PFSK-1 (cell line): ENCODE measurements around the gene MAPRE3.

Experiments used
- FOXP2 ChIP-seq: optimal IDR thresholded peaks from 2 replicates; pipeline ENCODE3; 2011; ENCODE audit warnings: borderline replicate concordance, control low read depth, inconsistent platforms; ENCODE audit not compliant: insufficient read depth; ENCODE audit errors: extremely low read length, extremely low read depth
- POLR2AphosphoS5 ChIP-seq: IDR thresholded peaks from 2 replicates; pipeline ENCODE4 v1.6.1; 2012; ENCODE audit warnings: low read depth, mild to moderate bottlenecking, control low read depth, low read length, moderate library complexity
- SIN3A ChIP-seq: IDR thresholded peaks from 2 replicates; pipeline ENCODE4 v1.6.1; 2012; ENCODE audit warnings: mild to moderate bottlenecking, low read length, moderate library complexity, borderline replicate concordance; ENCODE audit not compliant: insufficient read depth
- TAF1 ChIP-seq: IDR thresholded peaks from 2 replicates; pipeline ENCODE4 v1.6.1; 2012; ENCODE audit warnings: low read length, control low read depth, borderline replicate concordance; ENCODE audit not compliant: insufficient read depth
- TF ChIP-seq, protein P1 (sequence below), 2 experiments: IDR thresholded peaks; 2 replicates each; pipeline versions ENCODE4 v1.6.1 to v1.8.0; 2011 to 2012; ENCODE audit warnings: low read depth in 2 of 2, low read length in 2 of 2, control low read depth in 1 of 2, inconsistent platforms in 1 of 2, mild to moderate bottlenecking in 1 of 2, moderate library complexity in 1 of 2; ENCODE audit not compliant: insufficient read depth in 1 of 2

Gene MAPRE3

DNA sequence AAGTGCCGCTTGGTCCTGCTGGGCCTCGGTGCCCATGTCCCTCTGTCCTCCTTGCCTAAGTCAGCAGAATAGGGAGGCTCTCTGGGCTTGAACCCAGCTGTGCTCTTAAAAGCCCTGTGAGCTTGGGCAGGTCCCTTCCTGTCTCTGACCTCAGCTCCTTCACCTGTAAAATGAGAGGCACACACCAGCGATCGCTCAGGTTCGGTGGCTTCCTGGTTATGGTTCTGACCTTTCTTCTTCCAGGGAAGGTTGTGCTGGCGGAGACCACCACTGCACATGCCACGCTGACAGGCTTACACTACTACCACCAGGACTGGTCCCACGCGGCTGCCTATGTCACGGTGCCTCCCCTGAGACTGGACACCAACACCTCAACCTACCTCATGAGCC, 36.1 kb upstream of the MAPRE3 start:
- TF ChIP-seq FOXP2 (no peak), TAF1 (no peak), POLR2AphosphoS5 (no peak), SIN3A (no peak)
- TF ChIP-seq, protein P1, sequence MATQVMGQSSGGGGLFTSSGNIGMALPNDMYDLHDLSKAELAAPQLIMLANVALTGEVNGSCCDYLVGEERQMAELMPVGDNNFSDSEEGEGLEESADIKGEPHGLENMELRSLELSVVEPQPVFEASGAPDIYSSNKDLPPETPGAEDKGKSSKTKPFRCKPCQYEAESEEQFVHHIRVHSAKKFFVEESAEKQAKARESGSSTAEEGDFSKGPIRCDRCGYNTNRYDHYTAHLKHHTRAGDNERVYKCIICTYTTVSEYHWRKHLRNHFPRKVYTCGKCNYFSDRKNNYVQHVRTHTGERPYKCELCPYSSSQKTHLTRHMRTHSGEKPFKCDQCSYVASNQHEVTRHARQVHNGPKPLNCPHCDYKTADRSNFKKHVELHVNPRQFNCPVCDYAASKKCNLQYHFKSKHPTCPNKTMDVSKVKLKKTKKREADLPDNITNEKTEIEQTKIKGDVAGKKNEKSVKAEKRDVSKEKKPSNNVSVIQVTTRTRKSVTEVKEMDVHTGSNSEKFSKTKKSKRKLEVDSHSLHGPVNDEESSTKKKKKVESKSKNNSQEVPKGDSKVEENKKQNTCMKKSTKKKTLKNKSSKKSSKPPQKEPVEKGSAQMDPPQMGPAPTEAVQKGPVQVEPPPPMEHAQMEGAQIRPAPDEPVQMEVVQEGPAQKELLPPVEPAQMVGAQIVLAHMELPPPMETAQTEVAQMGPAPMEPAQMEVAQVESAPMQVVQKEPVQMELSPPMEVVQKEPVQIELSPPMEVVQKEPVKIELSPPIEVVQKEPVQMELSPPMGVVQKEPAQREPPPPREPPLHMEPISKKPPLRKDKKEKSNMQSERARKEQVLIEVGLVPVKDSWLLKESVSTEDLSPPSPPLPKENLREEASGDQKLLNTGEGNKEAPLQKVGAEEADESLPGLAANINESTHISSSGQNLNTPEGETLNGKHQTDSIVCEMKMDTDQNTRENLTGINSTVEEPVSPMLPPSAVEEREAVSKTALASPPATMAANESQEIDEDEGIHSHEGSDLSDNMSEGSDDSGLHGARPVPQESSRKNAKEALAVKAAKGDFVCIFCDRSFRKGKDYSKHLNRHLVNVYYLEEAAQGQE (IDR thresholded peaks at IDR 0.05; ENCODE audit: insufficient read depth in 1 of 2, low read depth in 2 of 2, low read length in 2 of 2): no peak

DNA sequence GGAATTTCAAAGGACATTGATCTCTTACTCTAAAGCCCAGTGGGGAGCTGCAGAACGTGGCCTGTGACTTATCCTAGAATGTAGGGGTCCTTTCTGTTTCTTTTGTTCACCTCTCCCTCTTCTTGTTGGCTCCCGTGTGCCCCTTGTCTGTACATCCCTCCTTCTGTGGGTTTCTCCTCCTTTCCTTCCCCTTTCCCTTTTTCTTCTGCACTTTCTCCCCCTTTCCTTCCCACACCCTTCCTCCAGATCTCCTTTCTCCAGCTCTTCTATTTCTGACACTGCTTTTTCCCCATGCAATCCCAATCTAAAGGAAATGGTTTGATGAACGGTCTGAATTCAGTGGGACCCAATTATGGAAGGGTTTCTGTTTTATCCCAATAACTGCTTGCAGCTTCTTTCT, 35.5 kb upstream of the MAPRE3 start:
- TF ChIP-seq FOXP2: no peak

DNA sequence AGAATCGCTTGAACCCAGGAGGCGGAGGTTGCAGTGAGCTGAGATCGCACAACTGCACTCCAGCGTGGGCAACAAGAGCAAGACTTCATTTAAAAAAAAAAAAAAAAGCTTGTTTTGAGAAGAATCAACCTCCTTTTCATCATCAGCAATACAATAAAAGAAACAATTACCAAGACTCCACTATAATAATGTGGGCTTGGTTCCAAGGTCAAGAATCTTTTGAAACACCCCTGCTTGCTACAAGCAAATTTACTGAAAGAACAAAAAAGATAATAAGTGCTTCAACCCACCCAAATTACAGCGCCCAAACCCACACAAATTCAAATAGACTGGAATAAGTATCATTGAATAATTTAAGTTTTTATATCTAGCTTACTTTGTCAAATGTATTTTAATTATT, 33.6 kb upstream of the MAPRE3 start:
- TF ChIP-seq SIN3A: no peak
- TF ChIP-seq, protein P1 (IDR thresholded peaks at IDR 0.05; ENCODE audit: insufficient read depth in 1 of 2, low read depth in 2 of 2, low read length in 2 of 2): no peak
- TF ChIP-seq TAF1: no peak
- no peak for TF ChIP-seq FOXP2
- no peak for TF ChIP-seq POLR2AphosphoS5

DNA sequence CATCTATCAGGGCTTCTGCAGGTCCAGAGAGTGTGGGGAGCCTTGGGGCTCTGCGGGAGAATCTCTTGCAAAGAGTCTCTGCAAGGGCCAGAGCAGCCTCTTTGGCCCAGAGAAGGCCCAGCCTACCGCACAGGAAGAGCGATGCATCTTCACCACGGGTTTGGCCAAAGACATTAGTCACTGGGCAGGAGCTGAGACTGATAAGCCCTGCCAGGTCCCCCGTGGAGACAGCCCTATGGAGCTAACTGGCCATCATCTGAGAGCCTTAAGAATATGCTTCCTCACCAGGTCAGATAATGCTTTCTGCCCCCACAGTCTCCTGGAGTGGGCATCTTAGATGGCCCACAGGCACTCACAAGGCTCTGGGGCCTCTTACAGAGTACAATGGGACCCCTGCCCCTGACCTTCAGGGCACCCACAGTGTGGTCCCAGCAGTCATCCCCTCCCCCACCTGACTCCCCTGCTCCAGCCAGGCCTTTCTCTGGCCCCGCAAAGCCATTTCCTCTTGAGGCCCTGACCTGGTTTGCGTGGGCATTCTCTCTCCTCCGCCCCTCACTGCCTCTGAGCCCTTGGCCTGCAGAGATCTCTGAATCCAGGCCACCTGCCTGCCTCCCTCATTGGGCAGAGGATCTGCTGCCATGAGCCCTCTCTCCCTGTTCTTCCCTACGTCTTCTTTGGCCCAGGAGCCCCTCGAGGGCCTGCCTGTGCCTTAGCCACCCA, 31.9 kb upstream of the MAPRE3 start:
- no peak for TF ChIP-seq POLR2AphosphoS5
- no peak for TF ChIP-seq TAF1
- no peak for TF ChIP-seq SIN3A
- TF ChIP-seq FOXP2: no peak
- TF ChIP-seq, protein P1 (IDR thresholded peaks at IDR 0.05; ENCODE audit: insufficient read depth in 1 of 2, low read depth in 2 of 2, low read length in 2 of 2): no peak

DNA sequence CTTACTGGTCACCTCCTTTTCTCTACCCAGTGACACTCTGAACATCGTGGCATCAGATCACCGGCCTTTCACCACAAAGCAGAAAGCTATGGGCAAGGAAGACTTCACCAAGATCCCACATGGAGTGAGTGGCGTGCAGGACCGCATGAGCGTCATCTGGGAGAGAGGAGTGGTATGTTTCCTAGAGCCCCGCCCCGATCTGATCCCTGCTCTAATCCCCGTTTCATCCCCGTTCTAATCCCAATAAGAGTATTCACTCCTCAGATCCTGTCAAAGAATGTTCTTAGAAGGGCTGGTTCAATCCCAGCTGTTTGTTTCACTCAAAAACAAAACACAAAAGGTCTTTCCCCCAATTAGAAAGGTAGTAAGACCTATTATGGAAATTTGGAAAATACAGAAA, 30.4 kb upstream of the MAPRE3 start:
- no peak for TF ChIP-seq TAF1

DNA sequence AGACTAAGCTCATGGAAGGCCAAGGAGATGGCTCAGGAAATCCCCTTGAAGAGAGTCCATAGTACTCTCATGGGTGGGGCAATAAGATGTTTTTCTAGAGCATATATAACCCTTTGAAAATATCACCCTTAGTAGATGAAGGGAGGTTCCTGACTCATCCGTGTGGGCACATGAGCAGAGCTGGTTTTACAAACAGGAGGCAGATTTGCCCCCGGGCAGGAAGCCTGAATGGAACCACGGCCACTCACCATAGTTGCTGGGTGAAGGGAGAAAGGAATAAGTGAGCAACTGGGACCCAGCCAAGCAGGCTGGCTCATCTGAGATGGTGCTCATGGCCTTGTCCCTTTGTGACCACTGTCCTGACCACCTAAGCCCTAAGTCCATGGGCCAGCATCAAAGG, 29.0 kb upstream of the MAPRE3 start:
- no peak for TF ChIP-seq FOXP2
- no peak for TF ChIP-seq SIN3A
- TF ChIP-seq, protein P1 (IDR thresholded peaks at IDR 0.05; ENCODE audit: insufficient read depth in 1 of 2, low read depth in 2 of 2, low read length in 2 of 2): no peak
- TF ChIP-seq POLR2AphosphoS5: no peak
- no peak for TF ChIP-seq TAF1
